HCT116 (cell line): ENCODE data around the gene SMIM35. TPM values are rescaled to one million over a fixed set of nuclear protein-coding genes. Genes with fewer than 3 reads are reported as not detected.

Experiments
- ATAC-seq: fragments of 200-7000 bp; cut with Tn5 transposase; 2 replicates; pipeline ENCODE4 v1.9.1; 2020; ENCODE audit warnings: mild to moderate bottlenecking, moderate library complexity
- BruUV-seq: library from RNA; stranded (reverse); fragments of 400-500 nt; replicated peaks from 2 replicates; lab custom pipeline; 2021; lab: Mats Ljungman, UMichigan
- CTCF ChIA-PET: fragments of 300-600 bp; sonication (Branson Sonifier 250); formaldehyde crosslinking; loops from one replicate; lab custom pipeline; 2021; ENCODE audit warnings: antibody characterized with exemption; lab: Charles Lee
- POLR2A ChIA-PET: fragments of 300-600, 350-600 bp; sonication (Branson Sonifier 250); formaldehyde crosslinking; loops from one replicate; lab custom pipeline; 2021; ENCODE audit warnings: antibody characterized with exemption; lab: Charles Lee
- RAD21 ChIA-PET, 2 experiments: fragments of 300-600 bp; sonication (Branson Sonifier 250); formaldehyde crosslinking; loops; one replicate each; lab custom pipeline; 2023; ENCODE audit warnings: low total read pairs in 2 of 2; ENCODE audit not compliant: uncharacterized antibody in 2 of 2, unreplicated experiment in 2 of 2, low non-redundant PET in 1 of 2; lab: Charles Lee
- DNase-seq: peaks from one replicate; pipeline ENCODE4 v3.0.0-alpha.2; 2010; ENCODE audit warnings: low read depth, low spot score
- H2AFZ ChIP-seq: fragments of 200-600 bp; shearing (Covaris generic), sonication (generic); 2 replicates; pipeline ENCODE4 v1.6.1; 2017; ENCODE audit warnings: low read depth, mixed run types, mixed read lengths, antibody characterized with exemption, low read length; ENCODE audit not compliant: poor library complexity, severe bottlenecking
- H3K27ac ChIP-seq: 2 replicates; pipeline ENCODE4 v1.5.1; 2012; ENCODE audit warnings: low read depth, low read length
- H3K27me3 ChIP-seq: fragments of 200-600 bp; sonication (generic); 2 replicates; pipeline ENCODE4 v1.6.1; 2016; ENCODE audit warnings: mixed run types, low read length, mixed read lengths; ENCODE audit not compliant: insufficient read depth
- H3K36me3 ChIP-seq, 2 experiments: fragments of 200-500 bp in 1 of 2; fragments of 200-600 bp in 1 of 2; sonication (Bioruptor generic) in 1 of 2; sonication (generic) in 1 of 2; 2 replicates each; pipeline versions ENCODE4 v1.5.1 to v1.6.1; 2014 to 2016; ENCODE audit warnings: low read length in 2 of 2, inconsistent platforms in 1 of 2, mixed read lengths in 1 of 2, mixed run types in 1 of 2; ENCODE audit not compliant: insufficient read depth in 2 of 2, control insufficient read depth in 1 of 2
- H3K4me1 ChIP-seq, 2 experiments: fragments of 200-600 bp in 1 of 2; sonication (generic) in 1 of 2; 2 replicates each; pipeline versions ENCODE4 v1.5.1 to v1.6.1; 2012 to 2017; ENCODE audit warnings: low read length in 2 of 2, inconsistent platforms in 1 of 2, mild to moderate bottlenecking in 1 of 2, mixed read lengths in 1 of 2, mixed run types in 1 of 2, moderate library complexity in 1 of 2; ENCODE audit not compliant: insufficient read depth in 2 of 2, control insufficient read depth in 1 of 2
- H3K4me2 ChIP-seq: fragments of 200-600 bp; sonication (generic); 2 replicates; pipeline ENCODE4 v1.6.1; 2017; ENCODE audit warnings: mixed run types, low read length, mixed read lengths
- H3K4me3 ChIP-seq, 2 experiments: fragments of 200-600 bp in 1 of 2; sonication (generic) in 1 of 2; replicated peaks in 1 of 2; 2 replicates each; pipeline ENCODE4 v1.5.1; 2011 to 2016; ENCODE audit warnings: low read length in 2 of 2, control low read depth in 1 of 2, low read depth in 1 of 2, mild to moderate bottlenecking in 1 of 2, mixed read lengths in 1 of 2, mixed run types in 1 of 2
- H3K79me2 ChIP-seq: fragments of 200-600 bp; sonication (generic); 2 replicates; pipeline ENCODE4 v1.6.1; 2017; ENCODE audit warnings: mild to moderate bottlenecking, mixed run types, low read length, moderate library complexity, mixed read lengths; ENCODE audit not compliant: insufficient read depth
- H3K9ac ChIP-seq: fragments of 200-600 bp; sonication (generic); 2 replicates; pipeline ENCODE4 v1.6.1; 2016; ENCODE audit warnings: low read length, mixed read lengths
- H3K9me2 ChIP-seq: fragments of 200-600 bp; sonication (generic), shearing (Covaris generic); 2 replicates; pipeline ENCODE4 v1.6.1; 2017; ENCODE audit warnings: mixed run types, mild to moderate bottlenecking, moderate library complexity; ENCODE audit not compliant: insufficient read depth
- H3K9me3 ChIP-seq, 2 experiments: fragments of 200-500 bp in 1 of 2; fragments of 200-600 bp in 1 of 2; sonication (Bioruptor generic) in 1 of 2; sonication (generic) in 1 of 2; 2 replicates each; pipeline ENCODE4 v1.6.1; 2014 to 2017; ENCODE audit warnings: low read length in 2 of 2, mixed read lengths in 2 of 2, inconsistent platforms in 1 of 2, low read depth in 1 of 2, mild to moderate bottlenecking in 1 of 2, mixed run types in 1 of 2, moderate library complexity in 1 of 2; ENCODE audit not compliant: control insufficient read depth in 1 of 2, insufficient read depth in 1 of 2
- H4K20me1 ChIP-seq: fragments of 200-600 bp; sonication (generic), shearing (Covaris generic); 2 replicates; pipeline ENCODE4 v1.6.1; 2017; ENCODE audit warnings: mixed run types, mild to moderate bottlenecking, moderate library complexity; ENCODE audit not compliant: insufficient read depth
- FOSL1 ChIP-seq: IDR thresholded peaks from 2 replicates; pipeline ENCODE4 v1.6.1; 2012; ENCODE audit warnings: low read depth
- JUND ChIP-seq: IDR thresholded peaks from 2 replicates; pipeline ENCODE4 v1.6.1; 2012
- MAX ChIP-seq: IDR thresholded peaks from 2 replicates; pipeline ENCODE4 v1.6.1; 2012
- SP1 ChIP-seq: IDR thresholded peaks from 2 replicates; pipeline ENCODE4 v1.6.1; 2012; ENCODE audit warnings: low read depth
- TCF7L2 ChIP-seq: IDR thresholded peaks from 2 replicates; pipeline ENCODE4 v1.7.0; 2011; ENCODE audit warnings: borderline replicate concordance, inconsistent platforms; ENCODE audit not compliant: insufficient read depth, insufficient read length; ENCODE audit errors: extremely low read depth
- ZNF274 ChIP-seq: fragments of 200-500 bp; sonication (Bioruptor generic); IDR thresholded peaks from 2 replicates; pipeline ENCODE4 v1.6.1; 2014; ENCODE audit warnings: mild to moderate bottlenecking, low read depth, low read length, inconsistent platforms
- intact Hi-C: fragments of 100-400 bp; cut with micrococcal nuclease; formaldehyde crosslinking; loops from 2 replicates; pipeline ENCODE4 v1.10.0; 2022
- total RNA-seq: library from RNA; stranded (reverse); gene quantifications from one replicate; pipeline ENCODE4 v1.2.1, GENCODE V29; 2021; ENCODE audit not compliant: unreplicated experiment
- TF ChIP-seq, protein P1 (sequence below), 3 experiments: fragments of 200-600 bp in 1 of 3; sonication (generic) in 1 of 3; IDR thresholded peaks in 2 of 3; conservative IDR thresholded peaks in 1 of 3; 2 replicates each; pipeline ENCODE4 v1.5.1; 2012 to 2017; ENCODE audit warnings: low read depth in 2 of 3, low read length in 2 of 3, antibody characterized with exemption in 1 of 3, borderline replicate concordance in 1 of 3, control low read depth in 1 of 3, mild to moderate bottlenecking in 1 of 3, mixed read lengths in 1 of 3, mixed run types in 1 of 3, moderate library complexity in 1 of 3; ENCODE audit not compliant: insufficient read depth in 1 of 3
- TF ChIP-seq, protein P2 (sequence below): IDR thresholded peaks from 2 replicates; pipeline ENCODE4 v1.6.1; 2011; ENCODE audit warnings: mild to moderate bottlenecking, low read length, moderate library complexity; ENCODE audit not compliant: insufficient replicate concordance; ENCODE audit errors: extremely low read depth
- TF ChIP-seq, protein P3 (sequence below): IDR thresholded peaks from 2 replicates; pipeline ENCODE4 v1.6.1; 2012; ENCODE audit warnings: low read depth

The SMIM35 gene
- total RNA-seq, 1 experiment from 2014 or later = not detected

DNA sequence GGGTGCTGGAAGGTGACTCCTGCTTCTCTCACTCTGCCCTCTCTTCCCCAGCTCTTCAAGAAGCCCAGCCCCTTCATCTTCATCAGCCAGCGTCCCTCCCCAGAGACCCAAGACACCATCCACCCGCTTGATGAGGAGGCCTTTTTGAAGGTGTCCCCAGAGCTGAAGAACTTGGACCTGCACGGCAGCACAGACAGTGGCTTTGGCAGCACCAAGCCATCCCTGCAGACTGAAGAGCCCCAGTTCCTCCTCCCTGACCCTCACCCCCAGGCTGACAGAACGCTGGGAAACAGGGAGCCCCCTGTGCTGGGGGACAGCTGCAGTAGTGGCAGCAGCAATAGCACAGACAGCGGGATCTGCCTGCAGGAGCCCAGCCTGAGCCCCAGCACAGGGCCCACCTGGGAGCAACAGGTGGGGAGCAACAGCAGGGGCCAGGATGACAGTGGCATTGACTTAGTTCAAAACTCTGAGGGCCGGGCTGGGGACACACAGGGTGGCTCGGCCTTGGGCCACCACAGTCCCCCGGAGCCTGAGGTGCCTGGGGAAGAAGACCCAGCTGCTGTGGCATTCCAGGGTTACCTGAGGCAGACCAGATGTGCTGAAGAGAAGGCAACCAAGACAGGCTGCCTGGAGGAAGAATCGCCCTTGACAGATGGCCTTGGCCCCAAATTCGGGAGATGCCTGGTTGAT, 88.0 kb downstream of the SMIM35 start:
- Histone ChIP-seq H3K4me3 (no peak overlapping the region), H3K4me2 (no peak overlapping the region), H3K4me1 (no peaks in the 10 kb centered on the region), H4K20me1 (no peaks in the 10 kb centered on the region), H3K27me3 (no peaks in the 10 kb centered on the region), H3K27ac (no peak overlapping the region), H3K9me3 (no peaks in the 10 kb centered on the region), H3K9me2 (no peaks in the 10 kb centered on the region), H2AFZ (no peak overlapping the region), H3K36me3 (no peaks in the 10 kb centered on the region), H3K79me2 (no peaks in the 10 kb centered on the region), H3K9ac (no peak overlapping the region)
- ATAC-seq = no peak
- POLR2A ChIA-PET = no interaction called here
- no TSS peak for BruUV-seq
- no peak for DNase-seq
- intact Hi-C loops = no loop called here
- no peak for TF ChIP-seq MAX
- no peak for TF ChIP-seq JUND
- TF ChIP-seq FOSL1 = no peak
- TF ChIP-seq SP1 = no peak
- CTCF ChIA-PET = no interaction called here
- RAD21 ChIA-PET = no interaction called here

DNA sequence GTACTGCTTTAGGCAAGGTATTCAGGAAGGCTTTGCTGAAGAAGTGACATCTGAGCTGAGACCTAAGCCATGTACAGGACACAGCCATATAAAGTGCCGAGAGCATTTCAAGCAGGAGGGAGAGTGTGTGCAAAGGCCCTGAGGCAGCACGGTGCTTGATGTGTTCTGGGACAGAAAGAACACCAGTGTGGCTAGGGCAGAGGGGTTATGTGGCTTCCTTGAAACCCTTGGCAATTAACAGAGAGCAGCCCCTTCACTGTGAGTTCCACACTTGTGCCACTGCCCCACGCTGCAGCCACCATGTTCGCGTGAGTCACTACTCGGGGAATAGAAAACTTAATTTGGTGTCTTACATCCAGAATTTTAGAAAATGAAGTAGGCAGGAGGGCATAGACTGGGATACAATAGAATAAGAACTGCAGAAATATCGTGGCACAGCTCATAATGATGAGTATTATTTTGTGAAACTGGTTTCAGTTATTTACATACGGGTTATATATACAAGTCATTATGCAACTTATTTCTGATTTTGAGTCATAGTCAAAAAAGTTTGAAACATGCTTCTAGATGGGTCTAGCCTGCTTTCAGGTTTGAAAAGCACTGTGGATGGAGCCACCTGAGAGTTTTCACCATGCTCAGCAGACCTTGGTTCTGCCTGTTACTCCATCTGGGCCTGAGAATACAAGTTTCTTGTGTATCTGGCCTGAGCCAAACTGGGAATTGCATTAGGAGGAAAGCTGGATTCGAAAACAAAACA, 88.8 kb downstream of the SMIM35 start:
- ATAC-seq = no peak
- intact Hi-C loops = no loop called here
- DNase-seq = no peak

More for the DNA sequence above, 88.8 kb downstream of the SMIM35 start:
- RAD21 ChIA-PET = no interaction called here
- no peak overlapping the region for H3K27ac ChIP-seq
- no peaks in the 10 kb centered on the region for H3K9me3 ChIP-seq
- no peak overlapping the region for H2AFZ ChIP-seq
- no TSS peak for BruUV-seq
- H4K20me1 ChIP-seq = no peaks in the 10 kb centered on the region
- H3K9me2 ChIP-seq = no peaks in the 10 kb centered on the region
- TF ChIP-seq, protein P1, sequence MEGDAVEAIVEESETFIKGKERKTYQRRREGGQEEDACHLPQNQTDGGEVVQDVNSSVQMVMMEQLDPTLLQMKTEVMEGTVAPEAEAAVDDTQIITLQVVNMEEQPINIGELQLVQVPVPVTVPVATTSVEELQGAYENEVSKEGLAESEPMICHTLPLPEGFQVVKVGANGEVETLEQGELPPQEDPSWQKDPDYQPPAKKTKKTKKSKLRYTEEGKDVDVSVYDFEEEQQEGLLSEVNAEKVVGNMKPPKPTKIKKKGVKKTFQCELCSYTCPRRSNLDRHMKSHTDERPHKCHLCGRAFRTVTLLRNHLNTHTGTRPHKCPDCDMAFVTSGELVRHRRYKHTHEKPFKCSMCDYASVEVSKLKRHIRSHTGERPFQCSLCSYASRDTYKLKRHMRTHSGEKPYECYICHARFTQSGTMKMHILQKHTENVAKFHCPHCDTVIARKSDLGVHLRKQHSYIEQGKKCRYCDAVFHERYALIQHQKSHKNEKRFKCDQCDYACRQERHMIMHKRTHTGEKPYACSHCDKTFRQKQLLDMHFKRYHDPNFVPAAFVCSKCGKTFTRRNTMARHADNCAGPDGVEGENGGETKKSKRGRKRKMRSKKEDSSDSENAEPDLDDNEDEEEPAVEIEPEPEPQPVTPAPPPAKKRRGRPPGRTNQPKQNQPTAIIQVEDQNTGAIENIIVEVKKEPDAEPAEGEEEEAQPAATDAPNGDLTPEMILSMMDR (IDR thresholded peaks at IDR 0.05 in 2 of 3, conservative IDR thresholded peaks at IDR 0.05 in 1 of 3; ENCODE audit: borderline replicate concordance in 1 of 3, insufficient read depth in 1 of 3, low read depth in 2 of 3, low read length in 2 of 3) = no peak
- TF ChIP-seq, protein P2, sequence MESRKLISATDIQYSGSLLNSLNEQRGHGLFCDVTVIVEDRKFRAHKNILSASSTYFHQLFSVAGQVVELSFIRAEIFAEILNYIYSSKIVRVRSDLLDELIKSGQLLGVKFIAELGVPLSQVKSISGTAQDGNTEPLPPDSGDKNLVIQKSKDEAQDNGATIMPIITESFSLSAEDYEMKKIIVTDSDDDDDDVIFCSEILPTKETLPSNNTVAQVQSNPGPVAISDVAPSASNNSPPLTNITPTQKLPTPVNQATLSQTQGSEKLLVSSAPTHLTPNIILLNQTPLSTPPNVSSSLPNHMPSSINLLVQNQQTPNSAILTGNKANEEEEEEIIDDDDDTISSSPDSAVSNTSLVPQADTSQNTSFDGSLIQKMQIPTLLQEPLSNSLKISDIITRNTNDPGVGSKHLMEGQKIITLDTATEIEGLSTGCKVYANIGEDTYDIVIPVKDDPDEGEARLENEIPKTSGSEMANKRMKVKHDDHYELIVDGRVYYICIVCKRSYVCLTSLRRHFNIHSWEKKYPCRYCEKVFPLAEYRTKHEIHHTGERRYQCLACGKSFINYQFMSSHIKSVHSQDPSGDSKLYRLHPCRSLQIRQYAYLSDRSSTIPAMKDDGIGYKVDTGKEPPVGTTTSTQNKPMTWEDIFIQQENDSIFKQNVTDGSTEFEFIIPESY = no peak
- no peak for TF ChIP-seq ZNF274
- no peak for TF ChIP-seq JUND
- TF ChIP-seq, protein P3, sequence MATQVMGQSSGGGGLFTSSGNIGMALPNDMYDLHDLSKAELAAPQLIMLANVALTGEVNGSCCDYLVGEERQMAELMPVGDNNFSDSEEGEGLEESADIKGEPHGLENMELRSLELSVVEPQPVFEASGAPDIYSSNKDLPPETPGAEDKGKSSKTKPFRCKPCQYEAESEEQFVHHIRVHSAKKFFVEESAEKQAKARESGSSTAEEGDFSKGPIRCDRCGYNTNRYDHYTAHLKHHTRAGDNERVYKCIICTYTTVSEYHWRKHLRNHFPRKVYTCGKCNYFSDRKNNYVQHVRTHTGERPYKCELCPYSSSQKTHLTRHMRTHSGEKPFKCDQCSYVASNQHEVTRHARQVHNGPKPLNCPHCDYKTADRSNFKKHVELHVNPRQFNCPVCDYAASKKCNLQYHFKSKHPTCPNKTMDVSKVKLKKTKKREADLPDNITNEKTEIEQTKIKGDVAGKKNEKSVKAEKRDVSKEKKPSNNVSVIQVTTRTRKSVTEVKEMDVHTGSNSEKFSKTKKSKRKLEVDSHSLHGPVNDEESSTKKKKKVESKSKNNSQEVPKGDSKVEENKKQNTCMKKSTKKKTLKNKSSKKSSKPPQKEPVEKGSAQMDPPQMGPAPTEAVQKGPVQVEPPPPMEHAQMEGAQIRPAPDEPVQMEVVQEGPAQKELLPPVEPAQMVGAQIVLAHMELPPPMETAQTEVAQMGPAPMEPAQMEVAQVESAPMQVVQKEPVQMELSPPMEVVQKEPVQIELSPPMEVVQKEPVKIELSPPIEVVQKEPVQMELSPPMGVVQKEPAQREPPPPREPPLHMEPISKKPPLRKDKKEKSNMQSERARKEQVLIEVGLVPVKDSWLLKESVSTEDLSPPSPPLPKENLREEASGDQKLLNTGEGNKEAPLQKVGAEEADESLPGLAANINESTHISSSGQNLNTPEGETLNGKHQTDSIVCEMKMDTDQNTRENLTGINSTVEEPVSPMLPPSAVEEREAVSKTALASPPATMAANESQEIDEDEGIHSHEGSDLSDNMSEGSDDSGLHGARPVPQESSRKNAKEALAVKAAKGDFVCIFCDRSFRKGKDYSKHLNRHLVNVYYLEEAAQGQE = no peak
- no peak for TF ChIP-seq TCF7L2
- TF ChIP-seq, all 23 proteins: peak for 0
- Histone ChIP-seq H3K9ac (no peak overlapping the region), H3K36me3 (no peaks in the 10 kb centered on the region), H3K79me2 (no peaks in the 10 kb centered on the region), H3K4me2 (no peak overlapping the region), H3K4me3 (no peak overlapping the region), H3K27me3 (no peaks in the 10 kb centered on the region), H3K4me1 (no peaks in the 10 kb centered on the region)
- ChIA-PET POLR2A (no interaction called here), CTCF (no interaction called here)
